ENCODE results near the gene FAM163B. TPM values are rescaled to one million over a fixed set of nuclear protein-coding genes. Genes with fewer than 3 reads are reported as not detected.

FAM163B gene
- total and polyA plus RNA-seq, 9 of the 15 experiments (the other 6 are each of a cell fraction or from before 2014, with no cell fraction given), result not detected

DNA sequence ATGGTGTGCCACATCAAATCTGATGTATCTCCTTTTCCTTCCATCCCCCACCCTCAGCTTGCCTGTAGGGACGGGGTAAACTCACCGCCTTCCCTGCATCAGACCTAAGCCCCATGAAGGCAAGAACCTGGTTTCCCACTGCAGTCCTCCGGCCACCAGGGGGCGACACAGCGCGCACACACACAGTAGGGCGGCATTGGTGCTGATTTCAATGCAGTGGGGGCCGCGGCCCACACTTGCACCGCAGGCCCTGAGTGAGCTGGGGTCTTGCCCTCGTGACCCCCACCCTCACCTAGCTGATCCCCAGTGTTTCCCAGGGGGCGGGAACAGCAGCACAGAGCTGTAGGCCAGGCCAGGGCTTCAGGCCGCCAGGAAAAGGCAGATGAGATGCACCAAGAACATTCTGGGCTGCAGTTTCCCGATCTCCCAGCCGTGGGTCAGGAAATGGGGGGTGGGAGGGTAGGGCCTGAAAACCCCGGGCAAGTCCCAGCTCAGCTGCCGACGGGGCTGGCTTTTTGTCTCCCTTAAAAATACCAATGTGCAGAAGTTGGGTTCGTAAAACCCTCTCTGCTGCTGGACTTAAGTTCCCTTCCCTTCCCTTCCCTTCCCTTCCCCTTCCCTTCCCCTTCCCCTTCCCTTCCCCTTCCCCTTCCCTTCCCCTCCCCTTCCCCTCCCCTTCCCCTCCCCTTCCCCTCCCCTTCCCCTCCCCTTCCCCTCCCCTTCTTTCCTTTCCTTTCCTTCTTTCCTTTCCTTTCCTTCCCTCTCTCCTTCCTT lies 19.5 kb downstream of the FAM163B start (continued):
- TF ChIP-seq, protein P1, sequence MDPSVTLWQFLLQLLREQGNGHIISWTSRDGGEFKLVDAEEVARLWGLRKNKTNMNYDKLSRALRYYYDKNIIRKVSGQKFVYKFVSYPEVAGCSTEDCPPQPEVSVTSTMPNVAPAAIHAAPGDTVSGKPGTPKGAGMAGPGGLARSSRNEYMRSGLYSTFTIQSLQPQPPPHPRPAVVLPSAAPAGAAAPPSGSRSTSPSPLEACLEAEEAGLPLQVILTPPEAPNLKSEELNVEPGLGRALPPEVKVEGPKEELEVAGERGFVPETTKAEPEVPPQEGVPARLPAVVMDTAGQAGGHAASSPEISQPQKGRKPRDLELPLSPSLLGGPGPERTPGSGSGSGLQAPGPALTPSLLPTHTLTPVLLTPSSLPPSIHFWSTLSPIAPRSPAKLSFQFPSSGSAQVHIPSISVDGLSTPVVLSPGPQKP (CRISPR knock-in tag; IDR thresholded peaks at IDR 0.05), result no peak
- no peak for TF ChIP-seq BRF1 (IDR thresholded peaks at IDR 0.05; ENCODE audit: borderline replicate concordance, extremely low read depth, insufficient read length)
- no peak for TF ChIP-seq FOXA1 (IDR thresholded peaks at IDR 0.05; ENCODE audit: borderline replicate concordance)
- no peak for TF ChIP-seq MAZ (CRISPR knock-in tag; conservative IDR thresholded peaks at IDR 0.05 in 1 of 2, IDR thresholded peaks at IDR 0.05 in 1 of 2)
- no peak for TF ChIP-seq STAG1 (CRISPR knock-in tag; IDR thresholded peaks at IDR 0.05; ENCODE audit: borderline replicate concordance)
- TF ChIP-seq, protein P2, sequence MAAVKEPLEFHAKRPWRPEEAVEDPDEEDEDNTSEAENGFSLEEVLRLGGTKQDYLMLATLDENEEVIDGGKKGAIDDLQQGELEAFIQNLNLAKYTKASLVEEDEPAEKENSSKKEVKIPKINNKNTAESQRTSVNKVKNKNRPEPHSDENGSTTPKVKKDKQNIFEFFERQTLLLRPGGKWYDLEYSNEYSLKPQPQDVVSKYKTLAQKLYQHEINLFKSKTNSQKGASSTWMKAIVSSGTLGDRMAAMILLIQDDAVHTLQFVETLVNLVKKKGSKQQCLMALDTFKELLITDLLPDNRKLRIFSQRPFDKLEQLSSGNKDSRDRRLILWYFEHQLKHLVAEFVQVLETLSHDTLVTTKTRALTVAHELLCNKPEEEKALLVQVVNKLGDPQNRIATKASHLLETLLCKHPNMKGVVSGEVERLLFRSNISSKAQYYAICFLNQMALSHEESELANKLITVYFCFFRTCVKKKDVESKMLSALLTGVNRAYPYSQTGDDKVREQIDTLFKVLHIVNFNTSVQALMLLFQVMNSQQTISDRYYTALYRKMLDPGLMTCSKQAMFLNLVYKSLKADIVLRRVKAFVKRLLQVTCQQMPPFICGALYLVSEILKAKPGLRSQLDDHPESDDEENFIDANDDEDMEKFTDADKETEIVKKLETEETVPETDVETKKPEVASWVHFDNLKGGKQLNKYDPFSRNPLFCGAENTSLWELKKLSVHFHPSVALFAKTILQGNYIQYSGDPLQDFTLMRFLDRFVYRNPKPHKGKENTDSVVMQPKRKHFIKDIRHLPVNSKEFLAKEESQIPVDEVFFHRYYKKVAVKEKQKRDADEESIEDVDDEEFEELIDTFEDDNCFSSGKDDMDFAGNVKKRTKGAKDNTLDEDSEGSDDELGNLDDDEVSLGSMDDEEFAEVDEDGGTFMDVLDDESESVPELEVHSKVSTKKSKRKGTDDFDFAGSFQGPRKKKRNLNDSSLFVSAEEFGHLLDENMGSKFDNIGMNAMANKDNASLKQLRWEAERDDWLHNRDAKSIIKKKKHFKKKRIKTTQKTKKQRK (IDR thresholded peaks at IDR 0.05; ENCODE audit: borderline replicate concordance, low read depth, low read length), result no peak
- no peak for TF ChIP-seq YBX1 (IDR thresholded peaks at IDR 0.05)
- TF ChIP-seq, protein P3, sequence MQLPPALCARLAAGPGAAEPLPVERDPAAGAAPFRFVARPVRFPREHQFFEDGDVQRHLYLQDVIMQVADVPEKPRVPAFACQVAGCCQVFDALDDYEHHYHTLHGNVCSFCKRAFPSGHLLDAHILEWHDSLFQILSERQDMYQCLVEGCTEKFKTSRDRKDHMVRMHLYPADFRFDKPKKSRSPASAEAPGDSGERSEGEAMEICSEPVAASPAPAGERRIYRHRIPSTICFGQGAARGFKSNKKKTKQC (CRISPR knock-in tag; IDR thresholded peaks at IDR 0.05), result no peak
- TF ChIP-seq HNRNPK (IDR thresholded peaks at IDR 0.05; ENCODE audit: low read depth, low read length, poor library complexity, severe bottlenecking), result peak; percentile 33
- no peak for TF ChIP-seq FOXM1 (IDR thresholded peaks at IDR 0.05; ENCODE audit: low read depth)
- TF ChIP-seq FOXM1 (CRISPR knock-in tag; IDR thresholded peaks at IDR 0.05; ENCODE audit: low read depth), result no peak
- TF ChIP-seq ETS2 (tag; IDR thresholded peaks at IDR 0.05; ENCODE audit: borderline replicate concordance, poor library complexity, severe bottlenecking), result no peak
- TF ChIP-seq, protein P4, sequence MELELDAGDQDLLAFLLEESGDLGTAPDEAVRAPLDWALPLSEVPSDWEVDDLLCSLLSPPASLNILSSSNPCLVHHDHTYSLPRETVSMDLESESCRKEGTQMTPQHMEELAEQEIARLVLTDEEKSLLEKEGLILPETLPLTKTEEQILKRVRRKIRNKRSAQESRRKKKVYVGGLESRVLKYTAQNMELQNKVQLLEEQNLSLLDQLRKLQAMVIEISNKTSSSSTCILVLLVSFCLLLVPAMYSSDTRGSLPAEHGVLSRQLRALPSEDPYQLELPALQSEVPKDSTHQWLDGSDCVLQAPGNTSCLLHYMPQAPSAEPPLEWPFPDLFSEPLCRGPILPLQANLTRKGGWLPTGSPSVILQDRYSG (tag; conservative IDR thresholded peaks at IDR 0.05; ENCODE audit: low read depth), result no peak
- no peak for TF ChIP-seq POLR2AphosphoS2 (IDR thresholded peaks at IDR 0.05; ENCODE audit: low read length)

All from K562 (cell line).